HepG2 (cell line): ENCODE results near the gene POMP. TPM values are rescaled to one million over a fixed set of nuclear protein-coding genes. Genes with fewer than 3 reads are reported as not detected.

Experiments used
- ATAC-seq: fragments of 200-7000 bp; cut with Tn5 transposase; 3 replicates; pipeline ENCODE4 v1.9.1; 2020; ENCODE audit warnings: mild to moderate bottlenecking, moderate library complexity
- BruUV-seq: library from RNA; stranded (reverse); fragments of 400-500 nt; replicated peaks from 2 replicates; lab custom pipeline; 2021; lab: Mats Ljungman, UMichigan
- CTCF ChIA-PET: fragments of 300-600 bp; formaldehyde crosslinking; extraction: SDS; loops from one replicate; lab custom pipeline; 2021; ENCODE audit warnings: low total read pairs, inconsistent platforms, low intra/inter-chr PET ratio; lab: Yijun Ruan, JAX
- POLR2A ChIA-PET: fragments of 350-600 bp; sonication (Branson Sonifier 250); formaldehyde crosslinking; loops from one replicate; lab custom pipeline; 2020; ENCODE audit warnings: antibody characterized with exemption, inconsistent platforms; lab: Yijun Ruan, JAX
- DNase-seq: peaks from one replicate; pipeline ENCODE4 v3.0.0-alpha.2; 2015; ENCODE audit warnings: low spot score
- FAIRE-seq: peaks from 3 replicates; lab custom pipeline; 2011; peaks lifted over from hg19 to GRCh38; lab: Jason Lieb, UNC
- H2AFZ ChIP-seq: one replicate; pipeline ENCODE4 v1.6.1; 2011; ENCODE audit warnings: low read length, inconsistent platforms
- H3K27ac ChIP-seq: fragments of 300-600 bp; 3 replicates; pipeline ENCODE4 v1.8.0; 2011; ENCODE audit warnings: mixed run types, mild to moderate bottlenecking, mixed read lengths, low read length, inconsistent platforms; ENCODE audit not compliant: insufficient read depth; ENCODE audit errors: extremely low read length
- H3K27me3 ChIP-seq, 2 experiments: fragments of 200-600 bp in 1 of 2; 2 replicates in 1 of 2; 3 replicates in 1 of 2; pipeline versions ENCODE4 v1.6.0 to v1.8.0; 2011; ENCODE audit warnings: low read length in 2 of 2, mild to moderate bottlenecking in 2 of 2, moderate library complexity in 2 of 2, inconsistent platforms in 1 of 2; ENCODE audit not compliant: insufficient read depth in 2 of 2, control insufficient read depth in 1 of 2
- H3K36me3 ChIP-seq, 2 experiments: fragments of 200-600 bp in 1 of 2; replicated peaks in 1 of 2; 2 replicates in 1 of 2; 3 replicates in 1 of 2; pipeline versions ENCODE4 v1.5.1 to v1.8.0; 2011; ENCODE audit warnings: low read length in 2 of 2, inconsistent platforms in 1 of 2; ENCODE audit not compliant: insufficient read depth in 2 of 2, control insufficient read depth in 1 of 2
- H3K4me1 ChIP-seq: 2 replicates; pipeline ENCODE4 v1.5.1; 2012; ENCODE audit warnings: low read length, inconsistent platforms; ENCODE audit not compliant: insufficient read depth
- H3K4me2 ChIP-seq: 2 replicates; pipeline ENCODE4 v1.6.0; 2011; ENCODE audit warnings: low read depth, low read length, inconsistent platforms
- H3K4me3 ChIP-seq, 3 experiments: fragments of 200-600 bp in 1 of 3; sonication (generic), shearing (Covaris generic) in 1 of 3; replicated peaks in 1 of 3; 2 replicates each; pipeline ENCODE4 v1.5.1; 2011 to 2016; ENCODE audit warnings: low read length in 3 of 3, inconsistent platforms in 2 of 3, low read depth in 2 of 3, mild to moderate bottlenecking in 2 of 3, control low read depth in 1 of 3, mixed read lengths in 1 of 3; ENCODE audit not compliant: insufficient read depth in 1 of 3
- H3K79me2 ChIP-seq: one replicate; pipeline ENCODE4 v1.6.1; 2011; ENCODE audit warnings: low read length, inconsistent platforms; ENCODE audit not compliant: insufficient read depth
- H3K9ac ChIP-seq: 2 replicates; pipeline ENCODE4 v1.6.0; 2011; ENCODE audit warnings: mild to moderate bottlenecking, low read depth, low read length, inconsistent platforms; ENCODE audit not compliant: insufficient read depth
- H3K9me3 ChIP-seq: 2 replicates; pipeline ENCODE4 v1.5.1; 2012; ENCODE audit warnings: mild to moderate bottlenecking, low read length
- H4K20me1 ChIP-seq: 2 replicates; pipeline ENCODE4 v1.6.0; 2011; ENCODE audit warnings: inconsistent platforms, mild to moderate bottlenecking, low read length, moderate library complexity; ENCODE audit not compliant: insufficient read depth
- EED ChIP-seq: sonication (generic); formaldehyde crosslinking; IDR thresholded peaks from 2 replicates; pipeline ENCODE4 v1.5.0; 2020; ENCODE audit warnings: mild to moderate bottlenecking, missing genetic modification reagents
- NCOA2 ChIP-seq: sonication (generic); formaldehyde crosslinking; IDR thresholded peaks from 2 replicates; pipeline ENCODE4 v1.8.0; 2022; ENCODE audit warnings: inconsistent platforms
- RERE ChIP-seq: IDR thresholded peaks from 2 replicates; pipeline ENCODE4 v1.6.1; 2016; ENCODE audit warnings: low read depth, missing genetic modification reagents, missing compliant biosample characterization
- SNAPC2 ChIP-seq: sonication (generic); formaldehyde crosslinking; IDR thresholded peaks from 2 replicates; pipeline ENCODE4 v1.8.1; 2022; ENCODE audit warnings: mild to moderate bottlenecking, missing genetic modification reagents
- ZMAT3 ChIP-seq: sonication (generic); formaldehyde crosslinking; conservative IDR thresholded peaks from 2 replicates; pipeline ENCODE4 v1.7.0; 2021; ENCODE audit warnings: missing genetic modification reagents
- ZNF367 ChIP-seq: sonication (generic); formaldehyde crosslinking; IDR thresholded peaks from 2 replicates; pipeline ENCODE4 v1.4.0; 2020; ENCODE audit warnings: missing genetic modification reagents, borderline replicate concordance
- WGBS: methylation state at CpG from one replicate; pipeline ENCODE4 v1.1.6; 2017; ENCODE audit warnings: low lambda C conversion rate; 5-methylcytosine and 5-hydroxymethylcytosine counted together
- in situ Hi-C: cut with HindIII; loops from 2 replicates; pipeline ENCODE4 v1.10.0; 2017; ENCODE audit warnings: low pct_unique_long_range_greater_than_20kb; ENCODE audit not compliant: extremely low pct_ligation_motif_present
- intact Hi-C: fragments of 100-400 bp; cut with micrococcal nuclease; formaldehyde crosslinking; loops from one replicate; pipeline ENCODE4 v1.10.0; 2022; ENCODE audit not compliant: unreplicated experiment
- polyA plus RNA-seq, 8 experiments: library from polyadenylated mRNA; depleted of rRNA in 3 of 8; stranded (reverse) in 7 of 8; unstranded in 1 of 8; fragments of >200 nt; fragmentation: Illumina TruSeq in 4 of 8; extraction: Trizol in 4 of 8; gene quantifications; 2 replicates each; pipeline versions ENCODE4 v1.2.1 to v1.2.3, GENCODE V29; 2011 to 2016; ENCODE audit warnings: low read depth in 4 of 8, missing spikeins in 1 of 8, mixed read lengths in 1 of 8; ENCODE audit not compliant: insufficient read depth in 1 of 8
- total RNA-seq, 5 experiments: library from RNA; depleted of rRNA; stranded (reverse); fragments of >200 nt; fragmentation: Illumina TruSeq; extraction: Trizol; gene quantifications; 2 replicates each; pipeline ENCODE4 v1.2.3, GENCODE V29; 2016; ENCODE audit warnings: low read depth in 1 of 5
- TF ChIP-seq, protein P1 (sequence below): sonication (generic); formaldehyde crosslinking; IDR thresholded peaks from 2 replicates; pipeline ENCODE4 v1.5.0; 2020; ENCODE audit warnings: mild to moderate bottlenecking, missing genetic modification reagents, borderline replicate concordance

The POMP gene
- total and polyA plus RNA-seq, 2 of the 13 experiments (the other 11 are each of a cell fraction or from before 2014, with no cell fraction given) = 30.6 to 118 TPM

- intact Hi-C loops = no loop called here
- DNase-seq (no peak), FAIRE-seq (no peak), ATAC-seq (no peak)
- ChIA-PET CTCF (no interaction called here), POLR2A (no interaction called here)
- no peaks in the 10 kb centered on the region for H4K20me1 ChIP-seq
- BruUV-seq = no TSS peak
- no peak overlapping the region for H3K4me2 ChIP-seq
- no peaks in the 10 kb centered on the region for H3K9me3 ChIP-seq
- no peak overlapping the region for H2AFZ ChIP-seq
- peaks cover 9% of the 10 kb centered on the region for H3K79me2 ChIP-seq
- H3K27me3 ChIP-seq = no peaks in the 10 kb centered on the region; a peak in 1 of 5 replicates
- TF ChIP-seq ZNF367 (CRISPR knock-in tag) = no peak
- TF ChIP-seq, protein P1, sequence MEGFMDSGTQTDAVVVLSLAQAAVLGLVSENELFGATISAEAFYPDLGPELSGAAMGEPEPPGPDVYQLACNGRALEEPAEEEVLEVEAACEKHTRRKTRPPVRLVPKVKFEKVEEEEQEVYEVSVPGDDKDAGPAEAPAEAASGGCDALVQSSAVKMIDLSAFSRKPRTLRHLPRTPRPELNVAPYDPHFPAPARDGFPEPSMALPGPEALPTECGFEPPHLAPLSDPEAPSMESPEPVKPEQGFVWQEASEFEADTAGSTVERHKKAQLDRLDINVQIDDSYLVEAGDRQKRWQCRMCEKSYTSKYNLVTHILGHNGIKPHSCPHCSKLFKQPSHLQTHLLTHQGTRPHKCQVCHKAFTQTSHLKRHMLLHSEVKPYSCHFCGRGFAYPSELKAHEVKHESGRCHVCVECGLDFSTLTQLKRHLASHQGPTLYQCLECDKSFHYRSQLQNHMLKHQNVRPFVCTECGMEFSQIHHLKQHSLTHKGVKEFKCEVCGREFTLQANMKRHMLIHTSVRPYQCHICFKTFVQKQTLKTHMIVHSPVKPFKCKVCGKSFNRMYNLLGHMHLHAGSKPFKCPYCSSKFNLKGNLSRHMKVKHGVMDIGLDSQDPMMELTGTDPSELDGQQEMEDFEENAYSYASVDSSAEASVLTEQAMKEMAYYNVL (CRISPR knock-in tag) = no peak
- TF ChIP-seq ZMAT3 (CRISPR knock-in tag) = no peak
- no peak for TF ChIP-seq RERE (CRISPR knock-in tag)
- TF ChIP-seq EED (CRISPR knock-in tag) = no peak
- no peak for TF ChIP-seq SNAPC2 (CRISPR knock-in tag)
- no peak for TF ChIP-seq NCOA2
- no peak overlapping the region for H3K27ac ChIP-seq
- peaks cover 16 to 86% of the 10 kb centered on the region in 2 experiments for H3K36me3 ChIP-seq
- no peak overlapping the region for H3K4me3 ChIP-seq
- no peak overlapping the region for H3K9ac ChIP-seq
- in situ Hi-C loops = no loop called here
- H3K4me1 ChIP-seq = peaks cover under 1% of the 10 kb centered on the region
- 92% methylated on average over 9 of the region's 9 CpGs for WGBS
Observed at GRCh38 chr13:28666897-28667488, 8.1 kb downstream of the POMP start.
